GM12891 (cell line): ENCODE measurements around the gene TMEM117.

Source experiments
- DNase-seq: peaks from one replicate; pipeline ENCODE4 v3.0.0; 2011; ENCODE audit warnings: low spot score; ENCODE audit not compliant: insufficient read length
- FAIRE-seq: peaks from 2 replicates; lab custom pipeline; 2011; peaks lifted over from hg19 to GRCh38; lab: Jason Lieb, UNC
- PAX5 ChIP-seq: IDR thresholded peaks from 2 replicates; pipeline ENCODE4 v1.6.1; 2011; ENCODE audit warnings: low read length, moderate library complexity, mild to moderate bottlenecking; ENCODE audit not compliant: insufficient read depth, severe bottlenecking
- POLR2A ChIP-seq: IDR thresholded peaks from 2 replicates; pipeline ENCODE4 v1.6.1; 2011; ENCODE audit warnings: low read depth, low read length, control low read depth
- POLR2AphosphoS5 ChIP-seq: IDR thresholded peaks from 2 replicates; pipeline ENCODE4 v1.6.1; 2011; ENCODE audit warnings: low read depth, low read length, control low read depth
- POU2F2 ChIP-seq: IDR thresholded peaks from 2 replicates; pipeline ENCODE4 v1.6.1; 2011; ENCODE audit warnings: low read depth, mild to moderate bottlenecking, control low read depth, low read length, moderate library complexity
- SPI1 ChIP-seq: IDR thresholded peaks from 2 replicates; pipeline ENCODE4 v1.6.1; 2011; ENCODE audit warnings: low read depth, low read length, control low read depth
- TAF1 ChIP-seq: IDR thresholded peaks from 2 replicates; pipeline ENCODE4 v1.6.1; 2011; ENCODE audit warnings: low read depth, low read length, control low read depth

The TMEM117 gene

GRCh38 chr12:43968736-43969135 lies 132.9 kb downstream of the TMEM117 start:
- TF ChIP-seq POLR2A (no peak), POU2F2 (no peak), SPI1 (no peak), PAX5 (no peak), POLR2AphosphoS5 (no peak), TAF1 (no peak)
- FAIRE-seq (no peak), DNase-seq (no peak)

- FAIRE-seq: no peak
- TF ChIP-seq POU2F2 (no peak), TAF1 (no peak)
- DNase-seq: no peak
Observed at GRCh38 chr12:43969882-43970281, 134.0 kb downstream of the TMEM117 start.

- FAIRE-seq (no peak), DNase-seq (no peak)
- no peak for TF ChIP-seq PAX5
- no peak for TF ChIP-seq SPI1
- no peak for TF ChIP-seq POU2F2
- no peak for TF ChIP-seq TAF1
- TF ChIP-seq POLR2AphosphoS5: no peak
- no peak for TF ChIP-seq POLR2A
Observed at GRCh38 chr12:43973385-43973784, 137.5 kb downstream of the TMEM117 start.

GRCh38 chr12:43973993-43974392 lies 138.1 kb downstream of the TMEM117 start:
- no peak for FAIRE-seq
- DNase-seq: no peak
- TF ChIP-seq TAF1 (no peak), PAX5 (no peak), POLR2AphosphoS5 (no peak), SPI1 (no peak), POU2F2 (no peak), POLR2A (no peak)

GRCh38 chr12:43976027-43976426 lies 140.1 kb downstream of the TMEM117 start:
- DNase-seq (no peak), FAIRE-seq (no peak)
- TF ChIP-seq POLR2AphosphoS5 (no peak), PAX5 (no peak), POU2F2 (no peak), SPI1 (no peak), POLR2A (no peak), TAF1 (no peak)

GRCh38 chr12:43978556-43978955 lies 142.7 kb downstream of the TMEM117 start:
- FAIRE-seq: no peak
- TF ChIP-seq SPI1: no peak
- TF ChIP-seq POLR2A: no peak
- TF ChIP-seq POU2F2: no peak
- no peak for TF ChIP-seq TAF1
- no peak for TF ChIP-seq PAX5
- TF ChIP-seq POLR2AphosphoS5: no peak
- no peak for DNase-seq

GRCh38 chr12:43979450-43979849 lies 143.6 kb downstream of the TMEM117 start:
- no peak for TF ChIP-seq POLR2AphosphoS5
- TF ChIP-seq TAF1: no peak
- TF ChIP-seq SPI1: no peak
- no peak for TF ChIP-seq POLR2A
- TF ChIP-seq PAX5: no peak
- TF ChIP-seq POU2F2: no peak
- FAIRE-seq (no peak), DNase-seq (no peak)

GRCh38 chr12:43980627-43981191 lies 144.8 kb downstream of the TMEM117 start:
- DNase-seq (no peak), FAIRE-seq (no peak)
- TF ChIP-seq TAF1: no peak
- TF ChIP-seq POLR2AphosphoS5: no peak

GRCh38 chr12:43981726-43982125 lies 145.8 kb downstream of the TMEM117 start:
- TF ChIP-seq TAF1 (no peak), POLR2A (no peak), SPI1 (no peak), PAX5 (no peak), POU2F2 (no peak), POLR2AphosphoS5 (no peak)
- no peak for DNase-seq
- no peak for FAIRE-seq

- no peak for FAIRE-seq
Observed at GRCh38 chr12:43982544-43982943, 146.7 kb downstream of the TMEM117 start.

More at GRCh38 chr12:43982544-43982943, 146.7 kb downstream of the TMEM117 start:
- DNase-seq: no peak
- TF ChIP-seq PAX5 (no peak), SPI1 (no peak), POLR2AphosphoS5 (no peak), TAF1 (no peak), POU2F2 (no peak), POLR2A (no peak)
